Parathyroid adenoma (tissue), 2 donors: ENCODE measurements around the gene FBXO41.

Experiments
- H2AFZ ChIP-seq: fragments of 300-600 bp; sonication (generic); one replicate; pipeline ENCODE4 v1.7.0; 2017; ENCODE audit warnings: antibody characterized with exemption, mild to moderate bottlenecking
- H3K27ac ChIP-seq: fragments of 300-600 bp; sonication (generic); one replicate; pipeline ENCODE4 v1.7.0; 2017
- H3K27me3 ChIP-seq: fragments of 300-600 bp; sonication (generic); one replicate; pipeline ENCODE4 v1.7.0; 2017; ENCODE audit warnings: low read length; ENCODE audit not compliant: control insufficient read depth, insufficient read depth
- H3K36me3 ChIP-seq: fragments of 300-600 bp; sonication (generic); one replicate; pipeline ENCODE4 v1.7.0; 2017; ENCODE audit warnings: low read length; ENCODE audit not compliant: control insufficient read depth, insufficient read depth
- H3K4me1 ChIP-seq: fragments of 300-600 bp; sonication (generic); one replicate; pipeline ENCODE4 v1.7.0; 2017; ENCODE audit warnings: control low read depth
- H3K4me2 ChIP-seq: fragments of 300-600 bp; sonication (generic); one replicate; pipeline ENCODE4 v1.7.0; 2017; ENCODE audit warnings: low read length
- H3K4me3 ChIP-seq: fragments of 300-600 bp; sonication (generic); one replicate; pipeline ENCODE4 v1.7.0; 2017; ENCODE audit warnings: low read depth, low read length
- H3K79me2 ChIP-seq: fragments of 300-600 bp; sonication (generic); one replicate; pipeline ENCODE4 v1.7.0; 2017; ENCODE audit warnings: control low read depth
- H3K9ac ChIP-seq: fragments of 300-600 bp; sonication (generic); one replicate; pipeline ENCODE4 v1.7.0; 2017; ENCODE audit warnings: mild to moderate bottlenecking
- H3K9me3 ChIP-seq: fragments of 300-600 bp; sonication (generic); one replicate; pipeline ENCODE4 v1.7.0; 2017; ENCODE audit warnings: low read length; ENCODE audit not compliant: control insufficient read depth
- TF ChIP-seq, protein P1 (sequence below): fragments of 300-600 bp; sonication (generic); IDR thresholded peaks from one replicate; pipeline ENCODE4 v1.7.0; 2017; ENCODE audit warnings: antibody characterized with exemption, mild to moderate bottlenecking
- donor health status: primary hyperparathyroidism.

The FBXO41 gene

DNA sequence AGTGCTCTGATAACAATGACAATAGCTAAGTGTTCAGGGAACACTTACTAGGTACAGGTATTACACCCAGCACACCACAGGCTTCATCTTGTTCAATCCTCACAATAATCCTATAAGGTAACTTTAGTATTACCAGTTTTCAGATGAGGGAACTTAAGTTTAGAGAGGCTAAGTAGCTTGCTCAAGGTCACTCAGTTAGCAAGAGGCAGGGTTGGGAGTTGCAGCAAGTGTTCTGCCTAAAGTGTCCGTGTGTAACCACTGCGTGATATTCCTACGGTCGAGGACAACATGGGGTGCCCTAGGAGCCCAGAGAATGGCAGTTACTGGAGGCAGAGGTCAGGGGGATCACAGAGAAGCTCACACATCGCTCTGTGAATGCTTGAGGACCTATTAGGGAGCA is 39.3 kb upstream of the FBXO41 start:
- no peaks in the 10 kb centered on the region for H3K4me1 ChIP-seq
- H3K9ac ChIP-seq, result no peak overlapping the region
- H3K9me3 ChIP-seq, result no peaks in the 10 kb centered on the region
- TF ChIP-seq, protein P1, sequence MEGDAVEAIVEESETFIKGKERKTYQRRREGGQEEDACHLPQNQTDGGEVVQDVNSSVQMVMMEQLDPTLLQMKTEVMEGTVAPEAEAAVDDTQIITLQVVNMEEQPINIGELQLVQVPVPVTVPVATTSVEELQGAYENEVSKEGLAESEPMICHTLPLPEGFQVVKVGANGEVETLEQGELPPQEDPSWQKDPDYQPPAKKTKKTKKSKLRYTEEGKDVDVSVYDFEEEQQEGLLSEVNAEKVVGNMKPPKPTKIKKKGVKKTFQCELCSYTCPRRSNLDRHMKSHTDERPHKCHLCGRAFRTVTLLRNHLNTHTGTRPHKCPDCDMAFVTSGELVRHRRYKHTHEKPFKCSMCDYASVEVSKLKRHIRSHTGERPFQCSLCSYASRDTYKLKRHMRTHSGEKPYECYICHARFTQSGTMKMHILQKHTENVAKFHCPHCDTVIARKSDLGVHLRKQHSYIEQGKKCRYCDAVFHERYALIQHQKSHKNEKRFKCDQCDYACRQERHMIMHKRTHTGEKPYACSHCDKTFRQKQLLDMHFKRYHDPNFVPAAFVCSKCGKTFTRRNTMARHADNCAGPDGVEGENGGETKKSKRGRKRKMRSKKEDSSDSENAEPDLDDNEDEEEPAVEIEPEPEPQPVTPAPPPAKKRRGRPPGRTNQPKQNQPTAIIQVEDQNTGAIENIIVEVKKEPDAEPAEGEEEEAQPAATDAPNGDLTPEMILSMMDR, result no peak
- no peak overlapping the region for H3K4me3 ChIP-seq
- no peak overlapping the region for H2AFZ ChIP-seq
- no peak overlapping the region for H3K27ac ChIP-seq
- no peak overlapping the region for H3K4me2 ChIP-seq
- no peaks in the 10 kb centered on the region for H3K79me2 ChIP-seq
- H3K27me3 ChIP-seq, result no peaks in the 10 kb centered on the region
- no peaks in the 10 kb centered on the region for H3K36me3 ChIP-seq

DNA sequence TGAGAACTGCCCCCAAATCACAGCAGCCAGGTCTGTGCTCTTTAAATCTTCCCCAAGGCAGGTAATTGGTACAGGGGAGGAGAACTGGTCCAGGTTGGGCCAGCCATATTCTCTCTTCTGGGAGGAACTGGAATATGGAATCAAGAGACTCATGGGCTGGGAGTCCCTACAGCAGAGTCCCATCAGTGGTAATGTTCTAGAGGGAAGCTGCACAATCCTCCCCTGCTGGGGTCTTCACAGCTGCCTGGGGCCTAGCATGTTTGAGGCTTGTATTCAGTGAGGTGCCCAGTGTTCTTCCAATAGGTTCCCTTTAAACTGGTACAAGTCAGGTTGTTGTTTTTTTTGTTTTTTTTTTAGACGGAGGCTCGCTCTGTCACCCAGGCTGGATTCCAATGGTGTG is 30.2 kb upstream of the FBXO41 start:
- Histone ChIP-seq H3K9me3 (no peaks in the 10 kb centered on the region), H3K36me3 (no peaks in the 10 kb centered on the region), H3K4me2 (no peak overlapping the region), H3K27ac (no peak overlapping the region), H3K79me2 (no peaks in the 10 kb centered on the region), H3K9ac (no peak overlapping the region), H3K27me3 (no peaks in the 10 kb centered on the region), H2AFZ (no peak overlapping the region), H3K4me1 (no peaks in the 10 kb centered on the region), H3K4me3 (no peak overlapping the region)
- TF ChIP-seq, protein P1, result no peak

DNA sequence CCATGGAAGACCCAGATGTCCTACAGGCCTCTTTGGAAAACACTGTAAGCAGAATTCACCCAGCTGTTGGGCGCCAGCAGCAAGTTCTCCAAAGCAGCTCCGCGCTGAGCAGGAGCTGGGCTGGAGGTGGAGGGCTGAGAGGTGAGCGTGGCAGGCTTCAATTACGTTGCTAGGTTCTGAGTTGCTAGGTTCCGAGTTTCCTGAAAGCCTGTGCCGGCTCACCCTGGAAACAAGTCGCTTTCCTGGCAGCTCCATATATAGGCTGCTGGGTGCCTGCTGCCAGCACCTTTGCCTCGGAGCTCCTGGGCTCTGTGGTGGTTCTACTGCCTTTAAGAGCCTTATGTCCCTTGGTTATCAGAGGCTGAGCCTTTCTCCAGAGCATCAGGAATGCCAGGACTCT is 23.4 kb upstream of the FBXO41 start:
- Histone ChIP-seq H3K27ac (no peak overlapping the region), H3K36me3 (no peaks in the 10 kb centered on the region), H3K9me3 (no peaks in the 10 kb centered on the region), H3K4me1 (no peaks in the 10 kb centered on the region), H3K4me3 (no peak overlapping the region), H3K4me2 (no peak overlapping the region), H3K27me3 (no peaks in the 10 kb centered on the region), H2AFZ (no peak overlapping the region), H3K79me2 (no peaks in the 10 kb centered on the region), H3K9ac (no peak overlapping the region)
- TF ChIP-seq, protein P1, result no peak

DNA sequence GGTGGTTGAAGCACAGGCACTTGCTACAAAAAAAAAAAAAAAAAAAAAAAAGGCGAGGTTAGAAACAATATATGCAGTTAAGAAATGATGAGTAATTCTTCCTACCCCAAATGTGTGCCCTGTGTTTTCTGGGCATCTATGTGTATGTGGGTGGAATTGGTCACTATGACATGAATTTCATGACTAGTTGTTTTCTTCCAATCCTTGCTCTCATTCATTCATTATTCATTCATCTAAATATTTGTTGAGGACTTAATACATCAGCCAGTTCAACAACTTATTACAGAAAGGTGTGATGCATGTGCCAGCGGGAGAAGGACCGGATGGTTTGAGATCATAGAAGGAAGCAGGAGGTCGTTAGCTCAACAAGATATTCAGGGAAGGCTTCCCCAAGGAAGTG is 17.4 kb upstream of the FBXO41 start:
- Histone ChIP-seq H3K27me3 (no peaks in the 10 kb centered on the region), H3K4me1 (no peaks in the 10 kb centered on the region), H3K27ac (no peak overlapping the region), H3K79me2 (no peaks in the 10 kb centered on the region), H2AFZ (no peak overlapping the region), H3K9ac (no peak overlapping the region), H3K36me3 (no peaks in the 10 kb centered on the region), H3K4me2 (no peak overlapping the region), H3K4me3 (no peak overlapping the region), H3K9me3 (no peaks in the 10 kb centered on the region)
- TF ChIP-seq, protein P1, result no peak

DNA sequence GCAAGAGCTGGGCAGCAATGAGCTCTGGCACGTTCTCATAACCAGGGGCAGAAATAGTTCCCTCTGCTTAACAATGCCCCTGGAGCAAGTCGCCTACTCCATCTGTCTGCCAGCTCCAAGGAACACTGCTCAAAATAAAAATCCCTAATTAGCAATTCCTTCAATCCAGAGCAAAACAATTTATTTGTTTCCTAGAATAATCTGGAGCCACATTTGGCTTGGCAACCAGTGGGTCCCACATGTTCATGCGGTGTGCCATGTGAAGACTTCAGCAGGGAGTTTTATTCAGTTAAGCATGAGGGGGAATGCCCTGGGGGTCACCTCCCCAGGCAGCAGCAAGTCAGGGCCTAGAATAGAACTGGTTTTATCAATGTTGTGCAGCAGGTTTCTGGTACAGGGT is 16.6 kb upstream of the FBXO41 start:
- no peaks in the 10 kb centered on the region for H3K79me2 ChIP-seq
- H3K9me3 ChIP-seq, result no peaks in the 10 kb centered on the region
- H3K9ac ChIP-seq, result no peak overlapping the region
- no peaks in the 10 kb centered on the region for H3K27me3 ChIP-seq
- H2AFZ ChIP-seq, result no peak overlapping the region
- H3K4me2 ChIP-seq, result no peak overlapping the region
- no peaks in the 10 kb centered on the region for H3K4me1 ChIP-seq
- no peaks in the 10 kb centered on the region for H3K36me3 ChIP-seq
- no peak overlapping the region for H3K4me3 ChIP-seq
- no peak overlapping the region for H3K27ac ChIP-seq
- TF ChIP-seq, protein P1, result no peak
